ELR (cell line): ENCODE data around the gene ATF7.
A peak's percentile ranks its signal among the peaks of the same experiment; 100 is the strongest.
"Not testable (repeated sequence)": the region's sequence is repeated elsewhere in the genome, so short reads cannot be mapped to it uniquely, and the experiment has no call there.

ENCODE experiments used
- DNase-seq: peaks from one replicate; pipeline ENCODE4 v3.0.0-alpha.2; 2015; ENCODE audit warnings: low read depth

Gene ATF7

DNA sequence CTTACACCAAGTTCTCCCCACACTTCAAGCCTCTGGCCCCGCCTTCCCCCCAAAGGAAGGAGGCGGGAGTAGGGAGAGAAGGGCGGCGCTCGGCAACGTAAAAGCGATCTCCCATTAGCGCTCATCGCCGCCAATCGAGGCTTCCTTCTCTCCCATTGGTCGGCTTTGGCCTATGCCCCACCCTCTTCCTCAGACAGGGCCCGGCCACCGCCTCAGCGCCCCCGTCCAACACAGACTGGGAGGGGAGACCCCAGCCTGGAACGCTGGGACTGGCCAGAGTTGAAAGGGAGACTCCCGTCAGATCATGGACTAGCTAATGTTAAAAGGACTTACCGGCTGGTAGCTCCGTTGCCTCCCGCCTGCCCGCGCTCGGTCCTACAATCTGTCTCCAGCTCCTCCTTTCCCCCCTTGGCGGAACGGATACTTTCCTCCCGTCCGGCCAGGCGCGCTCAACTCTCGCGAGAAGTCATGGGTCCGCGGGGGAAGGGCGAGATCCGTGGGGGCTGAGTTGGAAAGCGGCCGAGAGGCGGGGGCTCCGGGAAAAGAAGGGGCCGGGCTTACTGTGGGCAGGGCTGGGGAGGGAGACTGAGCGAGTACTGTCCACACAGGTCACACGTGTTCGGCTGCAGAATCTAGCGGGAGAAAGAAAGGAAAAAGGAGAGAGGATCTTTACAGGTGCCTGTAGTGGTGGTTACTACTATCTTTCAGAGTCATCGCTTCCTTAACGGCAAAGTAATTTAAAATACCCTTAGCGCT is at the start of gene ATF7:
ATF7 (minus strand) TSS at position 437 of the 756 bp plus-strand sequence. CDS start 25,382 bp downstream, outside the sequence.
- DNase-seq = peak; percentile 98

DNA sequence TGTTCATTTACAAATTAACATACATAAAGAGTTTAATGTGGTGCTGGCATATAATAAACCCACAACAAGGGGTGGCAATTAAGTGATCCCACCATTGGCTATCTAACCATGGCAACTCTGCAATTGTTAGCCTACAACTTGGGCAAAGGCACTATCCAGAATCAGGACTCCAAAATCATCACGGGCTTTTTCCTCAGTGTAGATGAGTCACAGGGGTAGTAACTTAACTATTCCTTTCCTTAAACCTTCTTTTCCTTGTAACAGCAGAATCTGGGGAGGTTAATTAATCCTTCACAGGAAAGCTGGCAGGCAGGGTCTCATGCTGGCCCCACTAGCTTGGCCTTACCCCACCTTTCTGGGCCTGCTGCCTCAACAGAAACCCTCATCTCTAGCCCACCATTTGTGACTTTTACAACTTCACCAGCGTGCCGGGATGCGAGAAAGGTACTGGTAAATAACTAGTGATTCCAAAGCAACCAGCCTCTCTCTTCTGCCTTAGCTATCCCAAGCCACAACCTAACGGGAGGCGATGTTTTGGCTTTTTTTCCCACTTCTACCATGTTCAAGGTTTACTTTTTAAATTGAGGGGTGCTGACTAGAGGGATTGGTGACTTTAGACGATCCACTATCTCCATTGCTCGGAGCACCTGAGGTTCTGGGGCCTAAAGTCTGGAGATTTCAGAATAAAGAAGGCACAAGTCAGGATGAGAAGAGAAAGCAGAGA is 49.0 kb upstream of the ATF7 start:
- peak; percentile 40 for DNase-seq

DNA sequence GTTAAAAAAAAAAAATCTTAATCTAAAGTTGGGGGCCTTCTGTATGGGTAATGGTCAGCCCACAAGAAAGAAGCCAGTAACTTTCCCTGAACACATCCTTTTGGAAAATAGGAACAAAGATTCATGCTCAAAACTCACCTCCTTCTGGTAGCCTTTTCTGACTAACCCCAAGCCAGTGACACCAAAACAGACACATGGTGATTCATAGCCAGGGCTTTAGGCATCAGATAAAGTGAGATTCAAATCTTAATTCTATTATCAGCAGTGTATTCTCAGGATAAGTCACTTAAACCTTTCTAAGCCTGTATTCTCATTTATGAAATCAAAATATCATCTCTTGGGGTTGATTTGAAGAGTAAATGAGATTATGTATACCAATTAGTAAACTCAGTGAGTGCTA is 44.8 kb upstream of the ATF7 start:
- DNase-seq = peak; percentile 51

DNA sequence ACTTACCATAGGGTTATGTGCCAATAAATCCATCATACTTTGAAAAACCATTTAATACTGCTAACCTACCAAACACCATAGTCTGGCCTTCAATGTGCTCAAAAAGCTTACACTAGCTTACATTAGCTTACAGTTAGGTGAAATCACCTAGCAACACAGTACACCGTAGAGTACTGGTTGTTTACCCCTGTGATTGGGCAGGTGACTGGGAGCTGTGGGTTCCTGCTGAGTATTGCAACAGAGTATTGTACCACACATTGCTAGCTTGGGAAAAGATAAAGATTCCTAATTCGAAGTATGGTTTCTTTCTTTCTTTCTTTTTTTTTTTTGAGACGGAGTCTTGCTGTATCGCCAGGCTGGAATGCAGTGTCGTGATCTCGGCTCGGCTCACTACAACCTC is 44.1 kb upstream of the ATF7 start:
- DNase-seq = no peak

DNA sequence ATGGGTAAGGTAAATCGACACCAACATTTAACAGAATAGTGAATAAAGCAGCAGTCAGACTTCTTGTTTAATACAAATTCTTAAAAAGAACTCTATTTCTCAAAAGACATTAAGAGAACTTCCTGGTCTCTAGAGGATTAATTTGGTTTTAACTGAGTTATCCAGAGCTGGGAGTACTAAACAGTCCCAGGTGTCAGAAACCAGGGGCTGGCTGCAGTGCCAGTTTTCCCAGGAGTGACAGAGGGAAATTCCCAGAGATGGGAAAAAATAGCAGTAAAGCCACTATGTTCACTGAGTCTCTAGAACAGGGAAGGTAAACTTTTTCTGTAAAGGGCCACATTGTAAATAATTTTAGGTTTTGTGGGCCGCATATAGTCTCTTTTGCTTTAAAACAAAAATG is 40.9 kb upstream of the ATF7 start:
- no peak for DNase-seq

DNA sequence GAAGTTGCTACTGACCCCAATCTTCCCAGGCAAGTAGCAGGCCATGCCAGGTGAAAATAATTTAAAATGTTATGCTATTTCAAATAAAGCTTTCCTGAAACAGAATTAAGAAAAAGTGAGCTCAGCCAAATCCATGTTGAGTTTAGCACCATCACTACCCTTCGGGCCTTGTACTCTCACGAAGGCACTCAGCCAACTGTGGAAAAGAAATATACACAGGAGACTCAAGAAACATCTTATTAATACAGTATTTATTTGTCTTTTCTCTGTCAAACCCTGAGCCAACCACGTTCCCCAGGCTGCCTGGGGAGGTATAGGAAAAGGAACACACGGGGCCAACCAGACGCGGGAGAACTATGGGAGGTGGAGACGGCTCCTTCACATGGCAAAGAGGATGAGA is 38.8 kb upstream of the ATF7 start:
- DNase-seq = no peak

DNA sequence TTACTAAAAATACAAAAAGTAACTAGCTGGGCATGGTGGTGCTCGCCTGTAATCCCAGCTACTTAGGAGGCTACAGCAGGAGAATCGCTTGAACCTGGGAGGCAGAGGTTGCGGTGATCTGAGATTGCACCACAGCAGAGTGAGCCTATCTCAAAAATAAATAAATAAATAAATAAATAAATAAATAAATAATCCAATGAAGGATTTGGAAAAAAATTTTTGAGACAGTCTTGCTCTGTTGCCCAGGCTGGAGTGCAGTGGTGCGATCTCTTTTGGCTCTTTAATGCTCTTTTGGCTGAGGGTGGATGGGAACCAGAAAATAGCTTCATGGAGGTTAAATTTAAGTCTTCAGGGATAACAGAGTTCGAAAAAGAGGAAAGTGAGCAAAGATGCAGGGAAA is 38.0 kb upstream of the ATF7 start:
- DNase-seq = no peak

DNA sequence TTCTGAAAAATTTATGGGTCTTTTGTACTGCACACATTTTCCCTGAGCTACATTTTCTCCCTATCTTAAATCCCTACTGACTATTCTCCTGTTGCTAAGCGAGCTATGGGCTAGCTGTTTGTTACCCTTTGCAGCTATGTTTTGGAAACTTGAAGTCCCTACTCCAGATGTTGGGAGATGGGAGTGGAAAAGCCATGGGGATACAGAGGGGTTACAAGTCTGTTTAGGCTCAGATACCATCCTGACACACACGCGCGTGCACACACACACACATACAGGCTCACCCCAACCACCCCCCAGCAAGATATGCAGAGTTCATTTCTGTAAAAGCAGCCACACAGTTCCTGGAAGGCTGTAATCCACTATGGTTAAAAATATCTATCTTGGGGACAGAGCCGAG is 33.9 kb upstream of the ATF7 start:
- no peak for DNase-seq

DNA sequence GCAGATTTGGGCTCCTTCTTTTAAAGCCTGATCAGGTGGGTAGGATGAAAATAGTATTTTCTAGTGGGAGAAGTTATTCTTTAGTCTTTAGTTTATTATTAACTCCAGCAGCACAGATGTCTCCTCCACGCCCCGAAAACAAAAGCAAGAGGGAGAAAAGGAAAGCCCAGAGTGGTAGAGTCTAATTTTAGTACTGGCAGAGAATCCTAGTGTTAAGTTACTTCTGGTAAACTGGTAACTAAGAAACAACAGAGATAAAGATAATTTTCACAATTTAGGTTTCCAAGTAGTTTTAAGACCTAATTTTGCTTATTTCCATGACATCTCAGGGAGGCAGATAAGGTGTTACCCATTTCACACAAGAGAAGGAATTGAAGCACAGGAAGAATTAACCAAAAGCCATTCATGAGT is 33.4 kb upstream of the ATF7 start:
- DNase-seq = no peak

DNA sequence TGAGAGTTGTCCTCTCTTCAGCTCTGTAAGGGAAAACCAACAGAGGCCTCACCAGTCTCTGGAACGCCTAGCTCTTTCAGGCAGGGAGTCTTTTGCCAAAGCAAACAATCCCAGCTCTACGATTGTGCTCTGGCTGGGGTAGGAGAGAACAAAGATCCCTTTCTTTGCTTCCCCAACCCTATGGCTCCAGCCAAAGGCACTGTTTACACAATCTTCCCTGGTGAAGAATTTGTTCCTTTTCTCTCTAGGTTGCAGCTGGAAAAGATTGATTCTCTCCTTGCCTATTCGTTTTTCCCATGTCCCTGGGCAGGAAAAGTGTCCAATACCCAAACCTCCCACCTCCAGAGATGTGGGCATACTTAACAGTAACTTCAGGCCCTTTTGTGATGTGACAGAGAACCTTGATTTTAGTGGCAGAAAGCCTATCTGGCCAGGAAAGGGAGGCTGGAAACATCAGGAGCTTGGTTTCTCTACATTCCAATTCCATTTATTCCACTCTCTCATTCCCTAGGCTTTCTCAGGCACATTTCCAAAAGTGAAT is 32.9 kb upstream of the ATF7 start:
- peak; percentile 35 for DNase-seq

DNA sequence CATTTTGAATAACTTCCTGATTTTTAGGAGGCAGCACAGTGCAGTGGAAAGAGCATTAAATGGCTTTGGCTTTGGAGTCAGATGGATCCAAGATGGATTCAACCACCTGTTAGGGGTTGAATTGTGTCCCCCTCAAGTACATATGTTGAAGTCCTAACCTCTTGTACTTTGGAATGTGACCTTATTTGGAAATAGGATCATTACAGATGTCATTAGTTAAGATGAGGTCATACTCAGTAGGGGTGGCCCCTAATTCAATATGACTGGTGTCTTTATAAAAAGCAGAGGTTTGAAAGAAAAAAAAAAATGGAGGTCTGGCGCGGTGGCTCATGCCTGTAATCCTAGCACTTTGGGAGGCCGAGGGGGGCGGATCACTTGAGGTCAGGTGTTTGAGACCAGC is 30.9 kb upstream of the ATF7 start:
- DNase-seq = no peak

DNA sequence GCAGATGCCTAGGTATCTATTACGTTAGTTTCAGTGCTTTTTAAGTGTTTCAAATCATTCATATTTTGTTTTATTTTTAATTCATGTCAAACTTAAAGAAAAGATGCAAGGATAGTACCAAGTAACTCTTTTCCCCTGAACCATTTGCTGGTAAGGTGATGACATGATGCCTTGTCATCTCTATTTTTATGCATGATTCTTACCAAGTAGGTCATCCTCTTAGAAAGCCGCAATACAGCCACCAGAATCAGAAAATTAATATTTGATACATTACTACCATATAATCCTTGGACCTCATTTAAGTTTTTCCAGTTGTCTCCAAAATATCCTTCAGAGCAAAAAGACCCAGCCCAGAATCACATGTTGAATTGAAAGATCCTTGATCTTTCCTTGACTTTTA is 27.4 kb upstream of the ATF7 start:
- DNase-seq = no peak

DNA sequence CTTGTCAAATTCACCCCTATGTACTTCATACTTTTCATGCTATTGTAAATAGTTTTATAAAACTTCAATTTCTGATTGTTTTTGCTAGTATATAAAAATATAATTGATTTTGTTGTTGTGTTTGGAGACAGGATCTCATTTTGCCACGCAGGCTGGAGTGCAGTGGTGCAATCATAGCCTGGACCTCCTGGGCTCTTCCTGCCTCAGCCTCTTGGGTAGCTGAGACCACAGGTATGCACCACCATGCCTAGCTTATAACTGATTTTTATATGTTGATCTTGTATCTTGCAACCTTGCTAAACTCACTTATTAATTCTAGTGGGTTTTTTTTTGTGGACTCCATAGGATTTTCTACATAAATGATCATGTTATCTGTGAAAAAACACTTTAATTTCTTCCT is 26.2 kb upstream of the ATF7 start:
- no peak for DNase-seq

DNA sequence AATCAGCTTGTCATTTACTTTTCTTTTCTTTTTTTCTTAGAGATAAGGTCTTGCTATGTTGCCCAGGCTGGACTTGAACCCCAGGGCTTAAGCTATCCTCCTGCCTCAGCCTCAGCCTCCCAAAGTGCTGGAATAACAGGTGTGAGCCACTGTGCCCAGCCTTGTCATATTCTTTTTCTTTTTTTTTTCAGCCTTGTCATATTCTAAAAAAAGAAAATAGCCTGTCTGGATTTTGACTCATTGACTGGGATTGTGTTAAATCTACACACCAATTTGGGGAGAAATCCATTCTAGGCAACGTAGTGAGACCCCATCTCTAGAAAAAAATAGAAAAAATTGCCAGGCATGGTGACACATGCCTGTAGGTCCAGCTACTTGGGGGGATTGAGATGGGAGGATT is 25.6 kb upstream of the ATF7 start:
- no peak for DNase-seq

DNA sequence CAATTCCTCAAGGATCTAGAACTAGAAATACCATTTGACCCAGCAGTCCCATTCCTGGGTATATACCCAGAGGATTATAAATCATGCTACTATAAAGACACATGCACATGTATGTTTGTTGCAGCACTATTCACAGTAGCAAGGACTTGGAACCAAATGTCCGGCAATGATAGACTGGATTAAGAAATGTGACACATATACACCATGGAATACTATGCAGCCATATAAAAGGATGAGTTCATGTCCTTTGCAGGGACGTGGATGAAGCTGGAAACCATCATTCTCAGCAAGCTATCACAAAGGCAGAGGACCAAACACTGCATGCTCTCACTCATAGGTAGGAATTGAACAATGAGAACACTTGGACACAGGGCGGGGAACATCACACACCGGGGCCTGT is 20.1 kb upstream of the ATF7 start:
- not testable (repeated sequence) for DNase-seq

DNA sequence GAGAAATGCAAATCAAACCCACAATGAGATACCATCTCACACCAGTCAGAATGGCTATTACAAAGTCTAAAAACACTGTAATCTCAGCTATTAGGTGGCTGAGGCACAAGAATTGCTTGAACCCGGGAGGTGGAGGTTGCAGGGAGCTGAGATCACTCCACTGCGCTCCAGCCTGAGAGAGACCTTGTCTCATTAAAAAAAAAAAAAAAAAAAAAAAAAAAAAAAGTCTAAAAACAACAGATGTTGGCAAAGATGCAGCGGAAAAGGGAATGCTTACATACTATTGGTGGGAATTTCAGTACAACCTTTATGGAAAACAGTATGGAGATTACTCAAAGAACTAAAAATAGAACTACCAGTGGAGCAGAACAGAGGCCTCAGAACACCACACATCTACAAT is 19.0 kb upstream of the ATF7 start:
- DNase-seq = no peak

DNA sequence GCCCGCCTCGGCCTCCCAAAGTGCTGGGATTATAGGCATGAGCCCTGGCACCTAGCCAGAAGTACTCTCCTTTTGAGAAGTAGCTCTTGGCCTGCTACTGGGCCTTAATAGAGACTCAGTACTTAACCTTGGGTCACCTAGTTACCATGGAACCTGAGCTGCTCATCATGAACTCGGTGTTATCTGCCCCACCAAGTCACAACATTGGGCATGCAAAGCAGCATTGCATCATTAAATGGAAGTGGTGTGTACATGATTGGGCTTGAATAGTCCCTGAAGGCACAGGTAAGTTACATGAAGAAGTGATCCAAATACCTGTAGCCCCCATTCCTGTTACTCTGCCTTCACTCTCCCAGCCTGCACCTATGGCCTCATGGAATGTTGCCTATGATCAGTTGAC is 18.0 kb upstream of the ATF7 start:
- DNase-seq = no peak

DNA sequence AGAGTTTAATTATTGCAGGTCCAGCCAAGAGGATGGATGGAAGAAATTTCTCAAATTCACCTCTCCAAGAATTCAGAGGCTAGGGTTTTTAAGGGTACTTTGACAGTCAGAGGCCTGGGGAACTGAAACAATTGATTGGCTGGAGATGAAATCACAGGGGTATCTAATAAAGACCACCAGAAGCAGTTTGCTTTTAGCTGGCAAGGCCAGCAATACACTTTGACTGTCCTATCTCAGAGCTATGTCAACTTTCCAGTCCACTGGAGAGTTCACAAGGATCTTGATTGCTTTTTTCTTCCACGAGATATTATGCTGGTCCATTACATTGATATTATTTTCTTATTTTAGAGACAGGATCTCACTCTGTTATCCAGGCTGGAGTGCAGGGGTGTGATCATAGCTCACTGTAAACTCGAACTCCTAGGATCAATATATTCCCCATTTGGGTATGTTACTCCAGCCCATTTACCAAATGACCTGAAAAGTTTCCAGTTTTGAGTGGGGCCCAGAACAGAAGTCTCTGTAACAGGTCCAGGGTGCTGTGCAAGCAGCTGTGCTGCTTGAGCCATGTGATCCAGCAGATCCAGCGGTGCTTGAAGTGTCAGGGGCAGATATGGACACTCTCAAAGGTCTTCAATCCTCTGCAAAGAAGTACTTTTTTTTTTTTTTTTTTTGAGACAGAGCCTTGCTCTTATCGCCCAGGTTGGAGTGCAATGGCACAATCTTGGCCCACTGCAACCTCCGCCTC is 17.2 kb upstream of the ATF7 start:
- no peak for DNase-seq

DNA sequence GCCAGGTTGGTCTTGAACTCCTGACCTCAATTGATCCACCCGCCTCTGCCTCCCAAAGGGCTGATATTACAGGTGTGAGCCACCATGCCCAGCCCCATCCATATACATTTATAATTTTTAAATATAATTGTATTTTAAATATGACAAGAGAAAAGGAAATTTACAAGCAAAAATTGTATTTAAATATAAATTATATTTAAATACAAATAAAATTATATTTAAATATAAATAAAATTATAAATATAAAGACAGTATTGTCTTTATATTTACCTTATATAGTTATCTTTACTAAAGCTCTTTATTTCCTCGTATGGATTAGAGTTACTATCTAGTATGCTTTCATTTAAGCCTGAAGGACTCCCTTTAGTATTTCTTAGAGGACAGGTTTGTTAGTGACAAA is 11.9 kb upstream of the ATF7 start:
- no peak for DNase-seq

DNA sequence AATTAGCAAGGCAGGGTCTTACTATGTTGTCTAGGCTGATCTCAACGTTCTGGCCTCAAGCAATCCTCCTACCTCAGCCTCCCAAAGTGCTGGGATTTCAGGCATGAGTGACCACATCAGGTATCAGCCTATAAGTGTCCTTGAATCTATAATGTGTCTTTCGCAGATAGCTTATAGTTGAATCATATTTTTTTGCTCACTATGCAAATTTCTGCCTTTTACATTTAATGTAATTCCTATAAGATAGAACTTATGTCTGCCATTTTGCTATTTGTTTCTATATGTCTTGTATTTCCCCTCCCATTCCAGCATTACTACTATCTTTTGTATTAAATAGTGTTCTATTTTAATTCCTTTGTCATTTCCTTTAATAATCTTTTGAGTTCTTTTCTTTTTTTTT is 10.5 kb upstream of the ATF7 start:
- DNase-seq = no peak

DNA sequence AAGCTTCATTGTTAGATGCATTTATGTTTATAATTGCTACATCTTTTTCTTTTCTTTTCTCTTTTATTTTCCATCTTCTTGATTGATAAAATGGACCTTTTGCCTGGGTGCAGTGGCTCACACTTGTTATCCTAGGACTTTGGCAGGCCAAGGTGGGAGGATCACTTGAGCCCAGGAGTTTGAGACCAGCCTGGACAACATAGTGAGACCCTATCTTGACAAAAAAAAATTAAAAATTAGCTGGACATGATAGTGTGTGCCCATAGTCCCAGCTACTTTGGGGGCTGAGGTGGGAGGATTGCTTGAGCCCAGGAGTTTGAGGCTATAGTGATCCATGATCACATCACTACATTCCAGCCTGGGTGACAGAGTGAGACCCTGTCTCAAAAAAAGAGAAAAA is 9.5 kb upstream of the ATF7 start:
- DNase-seq = not testable (repeated sequence)

DNA sequence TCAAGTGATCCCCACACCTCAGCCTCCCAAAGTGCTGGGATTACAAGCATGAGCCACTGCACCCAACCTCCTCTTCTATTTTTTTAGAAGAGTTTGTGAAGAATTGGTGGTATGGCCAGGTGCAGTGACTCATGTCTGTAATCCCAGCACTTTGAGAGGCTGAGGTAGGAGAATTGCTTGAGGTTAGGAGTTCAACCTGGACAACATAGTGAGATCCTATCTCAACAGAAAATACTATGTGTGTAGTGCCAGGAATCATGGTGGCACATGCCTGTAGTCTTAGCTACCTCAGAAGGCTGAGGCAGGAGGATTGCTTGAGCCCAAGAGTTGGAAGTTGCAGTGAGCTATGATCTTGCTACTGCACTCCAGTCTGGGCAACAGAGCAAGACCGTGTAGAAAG is 5.5 kb upstream of the ATF7 start:
- DNase-seq = no peak

DNA sequence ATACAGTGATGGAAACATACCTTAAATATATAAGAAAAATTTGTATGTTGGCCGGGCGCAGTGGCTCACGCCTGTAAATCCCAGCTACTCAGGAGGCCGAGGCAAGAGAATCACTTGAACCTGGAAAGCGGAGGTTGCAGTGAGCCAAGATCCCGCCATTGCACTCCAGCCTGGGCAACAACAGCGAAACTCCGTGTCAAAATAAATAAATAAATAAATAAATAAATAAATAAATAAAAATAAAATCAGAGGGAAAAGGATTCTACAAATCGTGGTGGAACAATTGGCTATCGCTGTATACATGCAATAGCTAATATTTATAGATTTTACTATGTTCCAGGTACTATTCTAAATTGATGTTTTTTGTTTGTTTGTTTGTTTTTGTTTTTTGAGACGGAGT is 1.7 kb upstream of the ATF7 start:
- DNase-seq = no peak
